Measurements from ENCODE around the gene LYPD8.

The LYPD8 gene

GRCh38 chr1:248696774-248697173 is 58.8 kb downstream of the LYPD8 start:
- DNase-seq, result no peak

DNA sequence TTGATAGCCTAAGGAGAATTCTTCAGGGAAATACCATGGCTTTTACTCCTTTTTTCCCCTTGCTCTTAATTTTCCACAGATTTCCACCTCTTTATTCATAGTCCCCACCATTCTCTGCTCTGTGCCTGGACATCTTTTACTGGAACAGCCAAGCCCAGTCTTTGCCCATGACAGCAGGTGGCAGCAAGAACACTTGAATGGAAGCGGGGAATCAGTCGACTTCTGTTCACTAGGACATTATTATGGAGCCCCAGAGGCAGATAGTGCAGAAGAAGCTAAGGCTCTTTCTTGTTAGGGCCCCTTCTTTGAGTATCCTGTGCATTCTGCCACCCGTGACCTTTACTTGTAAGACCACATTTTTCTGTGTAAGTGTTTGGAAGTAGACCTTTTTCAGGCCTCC is 59.3 kb downstream of the LYPD8 start:
- DNase-seq, result no peak

DNA sequence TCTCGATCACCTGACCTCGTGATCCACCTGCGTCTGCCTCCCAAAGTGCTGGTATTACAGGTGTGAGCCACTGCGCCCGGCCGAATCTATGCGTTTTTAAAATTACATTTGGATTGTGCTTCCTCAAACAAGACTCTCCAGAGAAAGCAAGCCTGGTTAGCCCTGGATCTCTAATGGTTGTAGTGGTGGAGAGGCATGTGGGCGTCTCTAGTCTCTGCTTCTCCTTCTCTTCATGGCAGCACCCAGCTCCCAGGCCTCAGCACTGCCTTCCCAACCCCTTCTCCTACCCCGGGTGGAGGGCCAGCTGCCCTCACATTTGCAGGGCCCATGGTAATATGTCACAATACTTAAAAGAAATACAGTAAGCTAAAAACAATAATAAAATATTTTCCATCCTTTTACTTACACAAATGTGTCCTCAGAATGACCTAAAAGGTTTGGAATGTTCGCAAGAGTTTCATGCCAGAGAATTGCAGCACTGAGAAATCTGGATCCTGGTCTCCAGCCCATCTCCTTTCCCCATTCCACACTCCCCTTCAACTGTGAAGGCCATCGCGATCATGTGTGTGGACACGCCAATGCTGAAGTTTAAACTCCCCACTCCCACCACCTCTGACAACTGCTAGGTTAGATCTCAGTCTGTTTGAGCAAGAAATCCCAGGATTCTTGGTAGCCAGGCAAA is 60.0 kb downstream of the LYPD8 start:
- DNase-seq, result no peak

DNA sequence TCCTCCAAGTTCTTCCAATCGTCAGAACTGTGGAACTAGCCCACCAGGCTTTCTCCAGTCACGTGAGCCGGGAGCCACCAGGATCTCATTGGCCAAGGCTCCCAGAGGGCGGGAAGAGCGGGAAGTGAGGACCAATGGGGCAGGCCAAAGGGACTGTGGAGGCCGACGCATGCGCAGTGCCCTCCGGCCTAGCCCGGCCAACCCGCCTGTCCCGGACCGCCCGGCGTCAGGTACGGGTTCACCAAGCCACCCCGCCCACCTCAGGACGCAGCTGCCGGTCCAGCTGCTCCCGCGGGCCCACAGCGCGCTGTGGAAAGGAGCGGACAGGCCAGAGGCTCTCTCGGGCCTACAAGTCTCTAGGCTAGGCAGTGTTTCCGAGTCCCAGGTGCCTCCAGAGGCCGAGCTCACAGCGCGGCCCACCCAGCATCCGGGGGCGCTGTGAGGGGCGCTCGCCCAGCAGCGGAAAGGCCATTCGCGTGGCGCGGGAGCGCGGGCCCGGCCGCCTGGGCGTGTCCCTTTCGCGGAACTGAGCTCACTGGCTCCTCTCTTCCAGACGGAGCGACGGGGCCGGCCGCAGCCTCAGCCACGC is 63.9 kb downstream of the LYPD8 start:
- DNase-seq, result no peak

Measured in NCI-H510A treated with DMSO at 0.1 percent for 48 hours (cell line).